OCI-LY1 (cell line): ENCODE results near the gene MTUS2.

ENCODE experiments used
- H2AFZ ChIP-seq: fragments of 200-600 bp; sonication (generic), shearing (Covaris generic); 2 replicates; pipeline ENCODE4 v1.6.0; 2014; ENCODE audit warnings: antibody characterized with exemption, mild to moderate bottlenecking, low read length
- H3F3A ChIP-seq: fragments of 200-600 bp; sonication (generic), shearing (Covaris generic); 2 replicates; pipeline ENCODE4 v1.6.0; 2014; ENCODE audit warnings: mild to moderate bottlenecking, antibody characterized with exemption, low read length, moderate library complexity; ENCODE audit not compliant: insufficient read depth
- H3K27ac ChIP-seq: fragments of 200-600 bp; sonication (generic); 2 replicates; pipeline ENCODE4 v1.5.1; 2014; ENCODE audit warnings: low read length, mixed run types, mild to moderate bottlenecking, low read depth; ENCODE audit not compliant: poor library complexity, severe bottlenecking
- H3K27me3 ChIP-seq: fragments of 200-600 bp; sonication (generic); 2 replicates; pipeline ENCODE4 v1.6.0; 2014; ENCODE audit warnings: antibody characterized with exemption, mild to moderate bottlenecking, low read length, moderate library complexity; ENCODE audit not compliant: insufficient read depth
- H3K36me3 ChIP-seq: fragments of 200-600 bp; sonication (generic); 2 replicates; pipeline ENCODE4 v1.6.1; 2014; ENCODE audit warnings: mild to moderate bottlenecking, antibody characterized with exemption, low read length, moderate library complexity, mixed read lengths; ENCODE audit not compliant: insufficient read depth
- H3K4me1 ChIP-seq: fragments of 200-600 bp; sonication (generic); 2 replicates; pipeline ENCODE4 v1.5.1; 2014; ENCODE audit warnings: mild to moderate bottlenecking, low read length, moderate library complexity; ENCODE audit not compliant: insufficient read depth, severe bottlenecking
- H3K4me2 ChIP-seq: fragments of 200-600 bp; sonication (generic), shearing (Covaris generic); 2 replicates; pipeline ENCODE4 v1.6.1; 2014; ENCODE audit warnings: low read length
- H3K4me3 ChIP-seq: fragments of 200-600 bp; sonication (generic); 2 replicates; pipeline ENCODE4 v1.5.1; 2014; ENCODE audit warnings: low read length, low read depth, mild to moderate bottlenecking, mixed read lengths; ENCODE audit not compliant: poor library complexity, severe bottlenecking
- H3K79me2 ChIP-seq: fragments of 200-600 bp; shearing (Covaris generic); 2 replicates; pipeline ENCODE4 v1.6.1; 2016; ENCODE audit warnings: mixed run types, low read length, mixed read lengths; ENCODE audit not compliant: insufficient read depth
- H3K9ac ChIP-seq: fragments of 200-600 bp; sonication (generic), shearing (Covaris generic); 2 replicates; pipeline ENCODE4 v1.6.1; 2014; ENCODE audit warnings: mild to moderate bottlenecking, low read length, mixed read lengths
- H3K9me2 ChIP-seq: fragments of 200-600 bp; sonication (generic), shearing (Covaris generic); 2 replicates; pipeline ENCODE4 v1.6.1; 2014; ENCODE audit warnings: low read depth, mild to moderate bottlenecking, low read length, mixed read lengths
- H3K9me3 ChIP-seq: fragments of 200-600 bp; shearing (Covaris generic); 2 replicates; pipeline ENCODE4 v1.6.1; 2014; ENCODE audit warnings: low read length, mixed read lengths
- H4K20me1 ChIP-seq: fragments of 200-600 bp; sonication (generic), shearing (Covaris generic); 2 replicates; pipeline ENCODE4 v1.6.0; 2016; ENCODE audit warnings: mild to moderate bottlenecking, low read length; ENCODE audit not compliant: insufficient read depth
- CTCF ChIP-seq: fragments of 200-600 bp; sonication (generic), shearing (Covaris generic); IDR thresholded peaks from 2 replicates; pipeline ENCODE4 v1.5.1; 2017; ENCODE audit warnings: mild to moderate bottlenecking, antibody characterized with exemption, low read length, moderate library complexity, mixed read lengths
- EZH2 ChIP-seq: fragments of 200-600 bp; sonication (generic), shearing (Covaris generic); IDR thresholded peaks from 2 replicates; pipeline ENCODE4 v1.8.0; 2017; ENCODE audit warnings: borderline replicate concordance, mixed run types, mild to moderate bottlenecking, antibody characterized with exemption, low read length, moderate library complexity, mixed read lengths

MTUS2 gene

GRCh38 chr13:29484796-29485195, 664.7 kb downstream of the MTUS2 start:
- H3F3A ChIP-seq: no peaks in the 10 kb centered on the region
- no peak overlapping the region for H2AFZ ChIP-seq
- H3K27me3 ChIP-seq: peaks cover 8% of the 10 kb centered on the region; the same call in 1 of the 2 replicates
- no peaks in the 10 kb centered on the region for H3K79me2 ChIP-seq
- no peak overlapping the region for H3K4me2 ChIP-seq
- H3K27ac ChIP-seq: no peak overlapping the region
- no peaks in the 10 kb centered on the region for H4K20me1 ChIP-seq
- H3K4me3 ChIP-seq: no peak overlapping the region
- peaks cover 7% of the 10 kb centered on the region for H3K4me1 ChIP-seq
- no peaks in the 10 kb centered on the region for H3K9me2 ChIP-seq
- no peak for TF ChIP-seq EZH2
- no peak for TF ChIP-seq CTCF
- no peaks in the 10 kb centered on the region for H3K36me3 ChIP-seq
- H3K9me3 ChIP-seq: no peaks in the 10 kb centered on the region
- no peak overlapping the region for H3K9ac ChIP-seq

- H3K9me3 ChIP-seq: no peaks in the 10 kb centered on the region
- H3K4me1 ChIP-seq: peaks cover 7% of the 10 kb centered on the region
- no peaks in the 10 kb centered on the region for H3K9me2 ChIP-seq
- H3K36me3 ChIP-seq: no peaks in the 10 kb centered on the region
- TF ChIP-seq CTCF: no peak
- no peaks in the 10 kb centered on the region for H4K20me1 ChIP-seq
- H3K4me2 ChIP-seq: no peak overlapping the region
- H3K79me2 ChIP-seq: no peaks in the 10 kb centered on the region
- H3K27ac ChIP-seq: no peak overlapping the region
- peaks cover 8% of the 10 kb centered on the region; the same call in 1 of the 2 replicates for H3K27me3 ChIP-seq
- no peak overlapping the region for H2AFZ ChIP-seq
- H3K4me3 ChIP-seq: no peak overlapping the region
- H3K9ac ChIP-seq: no peak overlapping the region
- H3F3A ChIP-seq: no peaks in the 10 kb centered on the region
These were observed 666.4 kb downstream of the MTUS2 start for GRCh38 chr13:29486551-29486950.

- Histone ChIP-seq H2AFZ (no peak overlapping the region), H4K20me1 (no peaks in the 10 kb centered on the region), H3F3A (no peaks in the 10 kb centered on the region), H3K4me2 (no peak overlapping the region), H3K27me3 (peaks cover 8% of the 10 kb centered on the region; the same call in 1 of the 2 replicates), H3K36me3 (no peaks in the 10 kb centered on the region), H3K9ac (no peak overlapping the region), H3K9me2 (no peaks in the 10 kb centered on the region), H3K27ac (no peak overlapping the region), H3K4me1 (peaks cover 7% of the 10 kb centered on the region), H3K4me3 (no peak overlapping the region), H3K9me3 (no peaks in the 10 kb centered on the region), H3K79me2 (no peaks in the 10 kb centered on the region)
- TF ChIP-seq CTCF (no peak), EZH2 (no peak)
These were observed 667.6 kb downstream of the MTUS2 start for GRCh38 chr13:29487466-29488454.
